ENCODE results near the gene CDH22. TPM values are rescaled to one million over a fixed set of nuclear protein-coding genes. Genes with fewer than 3 reads are reported as not detected.

The CDH22 gene
- total RNA-seq, 1 experiment from 2014 or later = not detected

- no peak for DNase-seq (ENCODE audit: unreplicated experiment)
- TF ChIP-seq, protein P1, sequence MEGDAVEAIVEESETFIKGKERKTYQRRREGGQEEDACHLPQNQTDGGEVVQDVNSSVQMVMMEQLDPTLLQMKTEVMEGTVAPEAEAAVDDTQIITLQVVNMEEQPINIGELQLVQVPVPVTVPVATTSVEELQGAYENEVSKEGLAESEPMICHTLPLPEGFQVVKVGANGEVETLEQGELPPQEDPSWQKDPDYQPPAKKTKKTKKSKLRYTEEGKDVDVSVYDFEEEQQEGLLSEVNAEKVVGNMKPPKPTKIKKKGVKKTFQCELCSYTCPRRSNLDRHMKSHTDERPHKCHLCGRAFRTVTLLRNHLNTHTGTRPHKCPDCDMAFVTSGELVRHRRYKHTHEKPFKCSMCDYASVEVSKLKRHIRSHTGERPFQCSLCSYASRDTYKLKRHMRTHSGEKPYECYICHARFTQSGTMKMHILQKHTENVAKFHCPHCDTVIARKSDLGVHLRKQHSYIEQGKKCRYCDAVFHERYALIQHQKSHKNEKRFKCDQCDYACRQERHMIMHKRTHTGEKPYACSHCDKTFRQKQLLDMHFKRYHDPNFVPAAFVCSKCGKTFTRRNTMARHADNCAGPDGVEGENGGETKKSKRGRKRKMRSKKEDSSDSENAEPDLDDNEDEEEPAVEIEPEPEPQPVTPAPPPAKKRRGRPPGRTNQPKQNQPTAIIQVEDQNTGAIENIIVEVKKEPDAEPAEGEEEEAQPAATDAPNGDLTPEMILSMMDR (IDR thresholded peaks at IDR 0.05; ENCODE audit: unreplicated experiment) = no peak
- intact Hi-C loops (cut with micrococcal nuclease) = no loop called here
- ChIA-PET CTCF (interaction anchor here (0.6 to 3.8 kb wide), 2 partner anchors 220 to 268 kb away, joined by 7 to 17 read pairs; no protein-coding TSS in a partner anchor), POLR2A (interaction anchor here (0.9 to 1.9 kb wide), 3 partner anchors 12 to 220 kb away, joined by 4 to 10 read pairs (median 4); no protein-coding TSS in a partner anchor)
- Mint-ChIP-seq H3K27me3 (ENCODE audit: insufficient read depth, unreplicated experiment) (no peaks in the 10 kb centered on the region), H3K36me3 (ENCODE audit: insufficient read depth, unreplicated experiment) (peaks cover 13% of the 10 kb centered on the region), H3K9me3 (ENCODE audit: unreplicated experiment) (no peaks in the 10 kb centered on the region), H3K27ac (ENCODE audit: low read depth, unreplicated experiment) (no peak overlapping the region), H3K4me1 (ENCODE audit: insufficient read depth, unreplicated experiment) (peaks cover 19% of the 10 kb centered on the region), H3K4me3 (ENCODE audit: unreplicated experiment) (no peak overlapping the region)
- BruUV-seq (replicated peaks) = no TSS peak
Measured at GRCh38 chr20:46352370-46352938, 44.2 kb upstream of the CDH22 start.

DNA sequence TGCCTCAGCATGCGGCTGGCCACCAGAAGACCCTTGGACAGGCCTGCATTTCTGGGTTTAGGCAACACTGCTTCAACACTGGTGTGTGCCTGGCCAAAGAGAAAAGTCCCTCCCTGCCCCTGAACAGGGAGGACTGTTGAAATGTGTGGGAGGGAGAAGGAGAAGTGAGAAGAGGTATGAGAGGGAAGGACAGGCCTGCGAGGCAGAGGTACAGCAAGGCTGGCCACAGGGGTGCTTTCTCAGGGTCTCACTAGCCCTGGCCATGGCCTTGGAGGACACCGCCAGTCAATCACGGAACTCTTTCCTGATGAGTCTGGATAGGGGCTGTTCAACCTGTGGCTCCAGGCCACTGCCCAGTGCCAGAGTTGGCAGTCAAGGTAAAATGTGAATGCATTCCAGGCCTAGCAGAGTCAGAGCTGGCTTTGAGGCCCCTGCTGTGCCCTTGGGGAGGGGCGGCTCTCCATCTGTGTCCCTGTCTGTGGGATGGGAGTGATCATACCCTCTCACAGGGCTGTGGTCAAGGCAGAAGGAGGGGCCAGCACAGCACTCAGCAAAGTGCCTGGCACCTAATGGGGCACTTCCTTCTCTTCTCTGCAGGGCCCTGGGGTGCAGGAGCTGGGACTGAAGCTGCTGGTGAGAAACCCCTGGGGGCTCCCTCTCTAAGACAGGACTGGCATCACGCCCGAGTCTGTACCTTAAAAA, 43.2 kb upstream of the CDH22 start:
- Mint-ChIP-seq H3K27ac (ENCODE audit: low read depth, unreplicated experiment) (no peak overlapping the region), H3K4me3 (ENCODE audit: unreplicated experiment) (no peak overlapping the region), H3K9me3 (ENCODE audit: unreplicated experiment) (no peaks in the 10 kb centered on the region), H3K36me3 (ENCODE audit: insufficient read depth, unreplicated experiment) (peaks cover 7% of the 10 kb centered on the region), H3K27me3 (ENCODE audit: insufficient read depth, unreplicated experiment) (no peaks in the 10 kb centered on the region), H3K4me1 (ENCODE audit: insufficient read depth, unreplicated experiment) (peaks cover 11% of the 10 kb centered on the region)
- no TSS peak for BruUV-seq (replicated peaks)
- ChIA-PET POLR2A (interaction anchor here (0.9 kb wide), 1 partner anchor 12 kb away, joined by 4 read pairs; no protein-coding TSS in a partner anchor), CTCF (interaction anchor here (0.6 kb wide), 1 partner anchor 399 kb away, joined by 3 read pairs; no protein-coding TSS in a partner anchor)
- intact Hi-C loops (cut with micrococcal nuclease) = no loop called here
- TF ChIP-seq, protein P1 (IDR thresholded peaks at IDR 0.05; ENCODE audit: unreplicated experiment) = no peak
- DNase-seq (ENCODE audit: unreplicated experiment) = no peak

GRCh38 chr20:46350986-46351267, 42.6 kb upstream of the CDH22 start:
- BruUV-seq (replicated peaks) = no TSS peak
- DNase-seq (ENCODE audit: unreplicated experiment) = no peak
- H3K36me3 Mint-ChIP-seq (ENCODE audit: insufficient read depth, unreplicated experiment) = peaks cover 7% of the 10 kb centered on the region
- no peaks in the 10 kb centered on the region for H3K9me3 Mint-ChIP-seq (ENCODE audit: unreplicated experiment)
- no peak overlapping the region for H3K4me3 Mint-ChIP-seq (ENCODE audit: unreplicated experiment)
- intact Hi-C loops (cut with micrococcal nuclease) = no loop called here
- TF ChIP-seq, protein P1 (IDR thresholded peaks at IDR 0.05; ENCODE audit: unreplicated experiment) = no peak
- ChIA-PET CTCF (no interaction called here), POLR2A (no interaction called here)
- peaks cover 11% of the 10 kb centered on the region for H3K4me1 Mint-ChIP-seq (ENCODE audit: insufficient read depth, unreplicated experiment)
- no peaks in the 10 kb centered on the region for H3K27me3 Mint-ChIP-seq (ENCODE audit: insufficient read depth, unreplicated experiment)
- no peak overlapping the region for H3K27ac Mint-ChIP-seq (ENCODE audit: low read depth, unreplicated experiment)

DNA sequence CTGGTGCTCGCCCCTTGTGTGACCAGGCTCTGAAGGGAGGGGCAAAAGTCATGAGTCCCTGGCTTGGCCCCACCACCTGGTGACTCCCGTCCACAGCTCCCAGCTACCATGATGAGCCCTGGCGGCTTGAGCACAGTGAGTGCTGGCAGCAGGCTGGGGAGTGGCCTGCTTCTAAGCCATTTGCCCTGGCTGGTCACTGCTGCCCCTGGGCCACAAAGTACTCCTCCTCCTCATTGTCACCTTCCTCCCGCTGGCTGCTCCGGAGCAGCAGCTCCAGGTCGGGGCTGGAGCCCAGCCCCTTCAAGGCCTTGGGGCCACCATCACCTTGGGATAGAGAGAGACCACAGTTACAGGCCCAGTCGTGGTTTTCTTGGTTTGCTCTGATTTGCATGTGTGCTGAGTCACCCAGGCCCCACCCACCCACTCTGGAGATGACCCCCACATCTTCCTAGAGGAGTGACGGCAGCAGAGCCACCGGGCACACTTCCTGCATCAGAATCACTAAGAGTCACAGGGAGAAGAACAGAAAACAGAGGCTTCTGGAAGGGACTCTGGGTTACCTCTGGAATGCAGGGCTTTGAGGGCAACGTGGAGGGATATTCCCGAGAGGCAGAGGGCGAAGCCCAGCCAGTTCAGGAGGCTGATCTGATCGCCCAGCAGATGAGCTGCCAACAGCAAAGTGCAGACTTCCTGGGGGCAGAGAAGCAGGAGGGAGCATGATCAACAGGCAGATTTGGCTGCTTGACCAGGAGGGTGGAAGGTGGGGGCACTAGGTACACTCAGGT, 42.1 kb upstream of the CDH22 start:
- CTCF ChIA-PET = interaction anchor here (0.8 to 5.8 kb wide), 8 partner anchors 10 to 285 kb away, joined by 3 to 146 read pairs (median 15); no protein-coding TSS in a partner anchor
- intact Hi-C loops (cut with micrococcal nuclease) = no loop called here
- Mint-ChIP-seq H3K4me3 (ENCODE audit: unreplicated experiment) (no peak overlapping the region), H3K4me1 (ENCODE audit: insufficient read depth, unreplicated experiment) (peaks cover 11% of the 10 kb centered on the region), H3K27me3 (ENCODE audit: insufficient read depth, unreplicated experiment) (no peaks in the 10 kb centered on the region), H3K9me3 (ENCODE audit: unreplicated experiment) (no peaks in the 10 kb centered on the region), H3K27ac (ENCODE audit: low read depth, unreplicated experiment) (no peak overlapping the region), H3K36me3 (ENCODE audit: insufficient read depth, unreplicated experiment) (peaks cover 7% of the 10 kb centered on the region)
- DNase-seq (ENCODE audit: unreplicated experiment) = peak; percentile 31
- POLR2A ChIA-PET = interaction anchor here (1.5 kb wide), 1 partner anchor 218 kb away, joined by 4 read pairs; no protein-coding TSS in a partner anchor
- TSS peak; percentile 8 for BruUV-seq (replicated peaks)
- TF ChIP-seq, protein P1 (IDR thresholded peaks at IDR 0.05; ENCODE audit: unreplicated experiment) = no peak
